Eye (tissue), 1 donor: ENCODE measurements around the gene EIF3I.
A peak's percentile ranks its signal among the peaks of the same experiment; 100 is the strongest.

ENCODE experiments used
- DNase-seq: peaks from one replicate; pipeline ENCODE4 v3.0.0-alpha.2; 2015

EIF3I gene

DNA sequence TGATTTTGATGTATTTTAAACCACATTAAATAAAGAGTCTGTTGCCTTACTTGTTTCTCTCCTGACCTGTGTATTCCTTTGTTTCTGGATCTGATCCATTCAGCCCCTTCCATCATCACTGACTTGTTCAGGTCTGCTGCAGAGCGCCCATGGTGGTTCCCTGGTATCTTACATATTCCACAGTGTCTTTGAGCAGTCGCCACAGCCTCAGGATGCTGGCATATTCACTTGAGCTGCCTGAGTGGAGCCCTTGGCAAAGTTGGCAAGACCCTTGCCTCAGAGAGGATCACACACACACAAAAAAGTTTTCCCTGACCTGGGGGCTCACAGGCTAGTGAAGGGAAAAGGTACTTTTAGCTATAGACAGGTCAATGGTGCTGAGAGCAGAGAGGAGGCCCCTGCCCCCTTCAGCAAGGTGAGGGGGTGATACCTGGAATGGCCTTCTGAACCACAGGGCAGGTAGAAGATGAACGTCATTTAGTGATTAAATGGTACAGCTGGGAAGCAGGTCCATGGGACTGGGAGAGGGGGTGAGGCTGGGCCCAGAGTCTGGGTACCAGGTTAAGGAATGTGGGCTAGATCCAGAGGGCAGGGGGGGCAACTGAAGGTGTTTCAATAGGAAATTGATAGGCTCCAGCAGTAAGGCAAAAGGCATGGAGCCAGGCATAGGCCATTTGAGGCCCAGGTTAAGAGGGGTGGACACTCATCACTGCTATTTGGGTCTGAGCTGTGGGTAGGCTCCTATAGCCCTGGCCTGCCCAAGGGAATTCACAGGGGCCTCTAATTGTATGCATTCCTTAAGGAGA lies 23.8 kb upstream of the EIF3I start:
- DNase-seq, result no peak

DNA sequence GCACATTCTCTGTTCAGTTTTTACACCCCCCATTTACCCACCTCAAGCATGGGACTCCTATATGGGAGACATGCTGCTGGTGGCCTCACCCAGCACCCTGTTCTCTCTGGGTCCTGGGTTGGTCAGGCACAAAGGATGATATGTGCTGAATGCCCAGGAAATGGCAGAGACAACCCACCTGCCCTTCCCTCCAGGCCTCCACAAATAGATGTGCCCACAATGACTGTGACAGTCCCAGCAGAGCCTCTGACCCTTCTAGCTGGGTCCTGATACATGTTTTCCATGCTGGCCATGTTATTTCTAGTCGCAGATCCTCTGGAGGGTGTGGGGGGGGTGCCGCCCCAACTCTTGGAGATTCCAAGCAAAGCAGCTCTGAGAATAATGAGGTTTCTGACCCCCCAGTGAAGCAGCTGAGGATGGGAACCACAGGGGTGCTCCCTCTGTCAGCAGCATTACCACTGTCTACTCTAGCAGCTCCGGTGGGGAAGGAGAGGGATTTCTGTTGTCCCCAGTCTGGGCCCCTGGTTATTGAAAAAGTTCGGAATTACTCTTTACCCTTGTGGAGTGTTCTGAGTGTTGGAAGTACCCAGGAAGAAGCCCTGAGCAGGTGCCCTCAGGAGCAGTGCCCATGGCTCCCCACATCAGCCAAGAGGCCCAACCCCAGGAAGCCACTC lies 23.0 kb upstream of the EIF3I start:
- DNase-seq, result peak; percentile 37

DNA sequence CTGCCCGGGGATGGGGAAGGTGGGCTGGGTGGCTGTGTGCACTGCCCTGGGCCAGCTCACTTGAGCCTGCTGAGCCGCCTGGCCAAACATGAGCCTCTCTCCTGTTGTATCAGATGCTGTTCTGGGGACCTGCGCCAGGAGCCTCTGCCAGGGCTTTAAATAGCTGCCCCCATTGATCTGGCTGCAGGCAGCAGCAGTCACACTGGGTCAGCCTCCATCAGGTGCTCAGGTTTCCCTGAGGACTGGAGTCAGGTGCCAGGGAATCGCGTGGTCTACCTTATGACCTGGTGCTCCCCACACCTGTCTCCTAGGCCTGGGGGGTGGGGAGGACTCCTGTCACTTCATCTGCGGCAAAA lies 22.5 kb upstream of the EIF3I start:
- DNase-seq, result no peak

DNA sequence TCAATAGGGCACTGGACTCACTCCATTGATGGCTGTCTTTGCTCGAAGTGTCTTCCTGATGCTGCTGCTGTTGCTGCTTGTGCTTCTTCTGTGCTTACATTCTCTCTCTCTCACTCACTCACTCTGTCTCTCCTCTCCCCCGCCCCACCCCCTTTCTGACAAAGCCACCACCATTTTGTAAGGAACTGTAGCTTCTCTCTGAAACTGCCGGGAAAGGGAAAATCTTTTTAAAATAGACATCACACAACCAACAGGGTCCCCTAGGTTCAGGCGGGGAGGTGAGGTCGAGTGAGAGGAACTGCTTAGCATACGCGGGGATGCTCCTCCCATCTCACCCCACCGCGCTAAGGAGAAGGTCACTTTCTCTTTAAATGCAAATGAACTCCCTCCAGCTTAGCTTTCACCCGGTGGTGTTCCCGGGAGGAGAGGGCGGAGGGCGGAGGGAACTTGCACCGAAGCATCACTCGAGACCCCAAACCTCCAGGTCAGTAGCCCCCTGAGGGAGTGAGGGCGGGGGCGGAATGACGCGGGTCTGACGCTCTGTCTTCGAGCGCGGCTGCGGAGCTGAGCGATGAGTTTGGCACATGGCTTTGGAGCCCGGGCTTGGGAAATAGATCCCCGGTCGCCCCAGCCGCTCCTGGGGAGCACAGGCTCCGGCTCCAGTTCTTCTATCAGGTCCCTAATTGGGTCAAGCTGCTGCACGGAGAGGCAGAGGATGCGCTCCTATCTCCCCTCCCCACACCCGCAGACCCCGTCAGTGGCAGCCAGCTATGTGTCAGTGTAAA lies 21.8 kb upstream of the EIF3I start, which contains the start of gene CCDC28B:
Gene CCDC28B (plus strand): TSS at position 370 of the 785 bp plus-strand sequence. CDS start 1,341 bp downstream, outside the sequence.
- DNase-seq, result peak; percentile 96

DNA sequence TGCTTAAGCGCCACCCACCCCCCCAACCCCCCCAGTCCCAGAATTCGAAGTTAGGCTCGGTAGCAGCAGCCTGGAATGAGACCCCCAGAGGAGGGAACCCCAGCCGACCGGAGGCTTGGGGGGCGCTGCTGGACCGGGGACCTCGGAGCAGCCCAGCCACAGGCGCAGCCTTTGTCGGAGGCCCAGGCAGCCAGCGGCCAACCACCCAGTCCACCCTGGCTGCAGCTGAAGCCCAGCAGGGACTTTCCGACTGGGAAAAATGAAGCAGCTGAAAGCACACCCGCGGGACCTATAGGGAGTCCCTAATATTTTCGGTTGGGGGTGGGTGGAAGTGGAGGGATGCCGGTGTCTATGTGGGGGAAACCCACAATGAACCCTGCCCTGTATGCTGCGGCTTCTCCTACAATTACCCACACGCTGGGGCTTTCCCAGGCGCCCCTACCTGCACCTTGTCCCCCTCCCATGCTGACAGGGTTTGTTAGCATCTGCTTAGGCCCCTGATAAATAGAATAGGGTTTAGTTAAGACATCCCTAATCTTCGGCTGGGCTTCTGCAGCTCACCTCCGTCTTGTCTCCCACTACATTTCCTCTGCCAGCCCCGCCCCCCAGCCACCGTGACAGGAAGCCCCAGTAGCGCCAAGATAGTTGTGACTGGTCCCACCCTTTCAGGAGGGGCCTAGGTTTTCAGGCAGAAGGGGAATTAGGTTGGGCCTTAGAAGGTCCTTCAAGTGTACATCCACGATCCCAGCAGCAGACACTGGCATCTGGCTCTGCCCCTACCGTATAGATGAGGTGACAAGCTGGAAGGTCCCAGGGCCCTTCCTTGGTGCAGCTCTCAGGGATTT lies 21.0 kb upstream of the EIF3I start:
- DNase-seq, result peak; percentile 77

DNA sequence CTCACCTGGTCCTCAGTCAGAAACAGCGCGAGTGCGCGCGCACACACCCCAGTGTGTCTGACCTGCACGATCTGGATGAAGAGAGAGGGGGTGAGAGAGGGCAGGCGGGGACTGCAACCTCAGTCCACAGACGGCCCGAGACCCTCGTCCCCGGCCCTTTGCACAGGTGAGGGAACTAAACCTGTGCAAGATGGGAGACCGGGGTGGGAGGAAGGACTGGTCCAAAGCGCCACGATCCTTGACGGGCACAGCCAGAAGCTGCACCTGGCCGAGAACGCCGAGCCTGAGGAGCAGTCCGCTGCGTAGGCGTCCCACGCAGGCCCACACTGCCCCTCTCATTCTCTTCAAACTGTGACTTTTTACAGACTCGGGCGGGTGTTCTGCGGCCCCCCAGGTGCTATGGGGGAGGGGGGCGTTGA lies 17.3 kb upstream of the EIF3I start:
- DNase-seq, result no peak

DNA sequence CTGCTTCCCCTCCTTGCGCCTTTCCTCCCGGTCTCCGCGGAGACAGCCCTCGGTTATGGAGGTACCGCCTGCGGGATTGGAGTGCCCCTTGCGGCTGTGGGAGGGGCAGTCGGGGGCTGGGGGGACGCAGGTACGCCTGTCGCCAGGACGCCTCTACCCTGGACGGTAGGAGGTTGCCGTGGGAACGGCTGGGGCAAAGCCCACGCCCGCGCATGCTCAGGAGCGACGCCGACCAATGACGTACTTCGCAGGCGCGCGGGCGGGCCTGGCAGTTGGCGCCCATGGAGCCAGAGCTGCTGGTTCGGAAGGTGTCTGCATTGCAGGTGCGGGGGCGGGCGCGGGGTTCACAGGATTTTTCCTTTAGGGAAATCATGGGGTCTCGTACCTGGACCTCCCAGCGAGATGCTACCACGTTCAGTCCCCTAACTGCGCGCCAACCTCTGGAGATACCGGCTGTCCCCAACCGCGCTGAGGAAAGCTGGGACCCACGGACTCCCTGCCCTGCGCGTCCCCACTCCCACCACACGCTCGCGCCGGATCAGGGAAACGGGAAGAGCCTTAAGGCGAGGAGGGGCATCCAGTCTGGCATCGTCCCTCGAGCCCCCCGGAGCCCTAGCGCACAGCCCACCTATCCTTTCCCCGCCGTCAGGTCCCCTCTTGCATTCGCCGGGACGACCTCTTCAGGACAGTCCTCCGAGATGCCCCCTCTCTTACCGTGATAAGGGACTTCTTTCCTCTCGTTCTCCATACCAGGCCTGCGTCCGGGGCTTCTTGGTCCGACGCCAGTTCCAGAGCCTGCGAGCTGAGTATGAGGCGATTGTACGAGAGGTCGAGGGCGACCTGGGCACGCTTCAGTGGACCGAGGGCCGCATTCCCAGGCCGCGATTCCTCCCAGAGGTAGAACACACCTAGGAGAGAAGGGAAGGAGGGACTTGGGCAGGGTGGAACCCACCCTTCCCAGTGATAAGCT lies 16.5 kb upstream of the EIF3I start, which contains the start of gene IQCC:
Gene IQCC (plus strand): TSS at position 271 of the 970 bp plus-strand sequence. CDS start 11 bp downstream, at position 282.
- peak; percentile 96 for DNase-seq

DNA sequence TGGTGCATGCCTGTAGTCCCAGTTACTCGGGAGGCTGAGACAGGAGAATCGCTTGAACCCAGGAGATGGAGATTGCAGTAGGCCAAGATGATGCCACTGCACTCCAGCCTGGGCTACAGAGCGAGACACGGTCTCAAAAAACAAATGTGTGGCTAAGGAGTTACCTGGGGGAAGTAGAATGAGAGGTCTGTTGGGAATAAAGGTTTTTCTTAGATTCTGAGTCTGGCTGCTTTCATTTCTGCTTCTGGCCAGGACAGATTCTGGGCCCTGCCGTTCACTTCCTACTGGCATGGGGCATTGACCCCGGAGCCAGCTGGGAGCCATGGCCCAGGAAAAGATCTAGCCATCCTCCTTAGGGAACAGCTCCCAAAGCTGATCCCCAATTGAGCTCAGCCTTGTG lies 13.7 kb upstream of the EIF3I start:
- DNase-seq, result no peak

DNA sequence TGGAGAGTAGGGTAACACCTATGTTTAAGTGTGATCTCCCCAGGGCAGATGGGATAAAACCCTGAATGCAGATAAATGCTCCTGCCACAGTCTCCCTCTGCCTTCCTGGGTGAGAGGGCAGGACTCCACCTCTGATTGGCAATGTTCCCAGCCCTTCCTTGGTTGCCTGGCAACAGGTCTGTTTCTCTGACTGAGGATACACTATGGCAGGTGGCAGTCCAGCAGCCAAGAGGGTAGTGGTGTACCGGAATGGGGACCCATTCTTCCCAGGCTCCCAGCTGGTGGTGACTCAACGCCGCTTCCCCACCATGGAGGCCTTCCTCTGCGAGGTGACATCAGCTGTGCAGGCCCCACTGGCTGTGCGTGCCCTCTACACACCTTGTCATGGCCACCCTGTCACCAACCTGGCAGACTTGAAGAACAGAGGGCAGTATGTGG lies 13.3 kb upstream of the EIF3I start, which contains the start of gene DCDC2B:
Gene DCDC2B (plus strand): TSS at position 199 of the 438 bp plus-strand sequence. CDS start 5 bp downstream, at position 204.
- DNase-seq, result peak; percentile 62

DNA sequence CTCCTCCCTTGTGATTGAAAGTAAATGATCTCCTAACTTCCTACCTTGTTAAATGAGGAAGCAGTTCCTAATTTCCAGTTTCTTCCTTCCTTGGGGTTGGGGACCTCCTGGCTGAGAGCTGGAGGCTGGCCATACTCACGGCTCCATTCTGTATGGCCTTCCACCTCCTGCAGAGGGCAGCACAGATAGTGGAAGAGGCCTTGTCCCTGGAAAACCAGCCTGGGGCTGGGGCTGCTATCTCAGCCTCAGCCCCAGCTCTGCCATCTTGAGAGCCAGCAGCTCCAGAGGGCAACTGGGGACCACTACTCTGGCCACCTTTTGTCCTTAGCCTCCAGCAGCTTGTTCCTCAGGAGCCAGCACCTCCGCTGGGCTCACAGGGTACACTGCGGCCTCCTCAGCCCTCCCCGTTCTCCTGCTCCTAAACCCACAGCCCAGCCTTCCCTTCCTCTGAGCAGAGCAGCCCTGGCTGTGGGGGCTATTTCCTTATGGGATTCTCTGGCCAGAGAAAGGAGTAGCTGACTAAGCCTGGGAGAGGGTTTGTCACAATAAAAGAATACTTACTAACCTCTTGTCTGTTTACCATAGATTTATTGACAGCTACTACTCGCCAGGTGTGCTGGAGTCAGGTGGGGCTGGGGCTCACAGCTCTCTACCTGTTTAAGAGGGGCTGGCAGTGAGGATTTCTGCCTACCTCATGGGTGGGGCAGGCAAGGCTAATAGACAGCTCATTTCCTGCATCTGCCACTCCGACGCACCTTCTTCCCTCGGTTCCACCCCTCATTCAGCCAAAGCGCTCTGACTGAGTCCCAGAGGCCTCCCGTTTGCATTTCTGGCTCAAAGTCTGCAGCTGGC lies 6.4 kb upstream of the EIF3I start:
- DNase-seq, result peak; percentile 82

DNA sequence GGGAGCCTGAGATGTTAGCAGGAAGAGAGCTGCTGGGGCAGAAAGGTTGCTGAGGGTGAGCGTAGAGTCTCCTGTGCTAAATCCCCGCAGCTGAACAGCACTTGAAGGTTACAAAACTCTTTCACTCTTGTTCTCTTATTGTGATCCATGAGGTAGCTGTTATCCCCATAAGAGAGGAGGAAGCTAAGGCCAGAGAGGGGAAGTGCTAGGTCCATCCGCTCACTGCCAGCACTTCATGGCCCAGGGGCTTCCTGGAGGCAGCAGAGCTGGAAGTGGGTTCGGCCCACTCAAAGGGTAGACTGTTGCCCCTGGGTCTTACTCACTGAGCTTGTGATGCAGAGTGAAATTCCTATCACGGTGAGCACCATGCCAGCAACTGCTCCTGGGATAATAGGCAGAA lies 5.6 kb upstream of the EIF3I start:
- no peak for DNase-seq

DNA sequence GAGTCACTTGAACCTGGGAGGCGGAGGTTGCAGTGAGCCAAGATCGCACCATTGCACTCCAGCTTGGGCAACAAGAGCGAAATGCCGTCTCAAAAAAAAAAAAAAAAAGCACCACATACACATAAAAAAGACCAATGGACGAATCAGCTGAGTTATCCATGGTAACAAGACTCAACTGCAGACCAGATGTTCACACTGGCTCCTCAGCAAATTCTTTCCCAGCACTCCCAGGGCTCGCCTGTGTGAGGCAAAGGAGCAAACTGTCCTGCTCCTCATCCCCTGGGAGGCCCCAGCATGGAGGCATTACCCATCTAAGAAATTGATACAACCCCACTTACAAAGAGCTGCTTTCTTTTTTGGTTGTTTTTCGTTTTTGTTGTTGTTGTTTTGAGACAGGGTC lies 3.2 kb upstream of the EIF3I start:
- no peak for DNase-seq

DNA sequence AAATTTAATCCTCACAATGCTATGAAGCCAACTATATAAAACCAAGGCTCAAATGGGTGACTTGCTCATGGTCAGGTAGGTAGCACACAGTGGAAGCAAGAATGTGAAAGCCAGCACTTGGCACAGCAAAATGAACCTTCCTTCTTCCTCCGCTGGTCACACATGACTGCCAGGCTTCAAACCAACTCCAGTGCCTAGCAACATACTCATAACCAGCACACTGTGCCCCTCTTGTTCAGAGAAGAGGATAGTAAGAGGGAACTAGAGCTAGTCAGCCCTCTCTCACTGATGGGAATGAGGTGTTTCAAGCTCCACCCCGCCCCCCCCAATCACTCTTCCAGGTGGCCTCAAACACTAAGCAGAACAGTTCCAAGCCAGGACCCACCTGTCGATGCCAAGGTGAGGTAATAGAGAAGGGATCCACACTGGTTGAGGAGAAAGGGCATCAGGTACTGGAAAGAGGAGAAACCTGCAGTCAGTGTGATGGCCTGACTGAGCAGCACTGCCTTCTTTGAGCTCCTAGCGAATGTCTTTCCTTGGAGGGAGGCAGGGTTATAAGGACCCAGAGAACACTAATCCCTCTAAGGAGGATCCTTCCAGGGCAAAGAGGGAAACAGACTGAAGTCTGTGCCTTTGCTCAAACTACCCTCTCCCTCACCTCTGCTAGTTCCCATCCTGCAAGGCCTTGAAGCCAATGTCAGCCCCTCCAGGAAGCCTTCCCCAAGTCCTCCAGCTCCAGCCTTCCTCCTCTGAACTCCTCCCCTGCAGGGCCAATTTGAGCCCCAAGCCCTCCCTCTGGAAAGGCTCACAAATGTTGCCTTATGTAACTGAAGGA lies 1.2 kb upstream of the EIF3I start:
- DNase-seq, result no peak

DNA sequence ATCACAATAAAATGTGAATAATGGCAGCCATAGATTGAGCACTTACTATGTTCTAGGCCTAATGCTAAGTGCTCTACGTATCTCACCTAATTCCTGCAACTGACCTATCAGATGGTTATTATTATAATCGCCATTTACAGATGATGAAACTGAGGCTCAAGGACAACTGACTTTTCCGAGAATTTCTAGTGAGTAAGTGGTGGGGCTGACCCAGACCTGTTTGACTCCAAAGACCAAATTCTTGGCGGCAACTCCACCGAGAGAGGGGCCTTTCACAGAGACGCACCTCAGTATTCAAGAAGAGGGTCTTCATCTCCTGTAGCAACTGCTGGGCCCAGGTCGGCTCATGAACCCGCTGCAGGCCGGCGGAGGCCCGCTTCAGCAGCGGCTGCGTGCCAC lies 627 bp upstream of the EIF3I start:
- DNase-seq, result no peak

DNA sequence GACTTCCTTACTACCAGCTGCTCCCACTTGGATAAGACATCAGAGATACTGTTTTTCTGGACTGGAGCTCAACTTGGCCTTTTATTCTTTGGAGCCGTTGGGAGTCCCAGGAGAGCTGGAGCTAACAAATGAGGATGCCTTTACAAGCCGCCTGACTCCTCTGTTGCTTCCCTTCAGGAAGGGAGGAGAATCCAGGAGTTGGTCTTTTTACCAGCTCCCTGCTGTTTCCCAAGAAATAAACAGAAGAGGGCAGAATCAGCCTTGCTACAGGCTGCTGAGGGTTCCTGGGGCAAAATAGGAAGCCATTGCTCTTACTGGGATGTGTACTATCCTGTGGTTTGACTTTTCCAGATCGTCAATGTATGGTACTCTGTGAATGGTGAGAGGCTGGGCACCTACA lies 1.5 kb downstream of the EIF3I start:
- no peak for DNase-seq

DNA sequence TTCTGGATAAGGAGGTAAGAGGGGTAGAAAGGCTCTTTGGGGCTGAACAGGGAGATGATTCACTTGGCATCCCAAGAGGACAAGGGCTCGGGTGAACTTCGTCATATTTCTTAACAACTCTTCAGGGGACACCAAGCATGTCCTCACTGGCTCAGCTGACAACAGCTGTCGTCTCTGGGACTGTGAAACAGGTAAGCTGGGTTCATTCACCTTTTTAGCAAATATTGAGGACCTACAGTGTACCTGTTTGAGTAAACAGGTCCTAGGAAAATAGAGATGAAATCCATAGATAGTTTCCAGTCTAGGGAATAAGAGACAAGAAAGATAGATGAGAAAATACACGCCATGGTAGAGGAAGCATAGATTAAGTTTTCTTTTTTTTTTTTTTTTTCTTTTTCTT lies 2.1 kb downstream of the EIF3I start:
- no peak for DNase-seq

DNA sequence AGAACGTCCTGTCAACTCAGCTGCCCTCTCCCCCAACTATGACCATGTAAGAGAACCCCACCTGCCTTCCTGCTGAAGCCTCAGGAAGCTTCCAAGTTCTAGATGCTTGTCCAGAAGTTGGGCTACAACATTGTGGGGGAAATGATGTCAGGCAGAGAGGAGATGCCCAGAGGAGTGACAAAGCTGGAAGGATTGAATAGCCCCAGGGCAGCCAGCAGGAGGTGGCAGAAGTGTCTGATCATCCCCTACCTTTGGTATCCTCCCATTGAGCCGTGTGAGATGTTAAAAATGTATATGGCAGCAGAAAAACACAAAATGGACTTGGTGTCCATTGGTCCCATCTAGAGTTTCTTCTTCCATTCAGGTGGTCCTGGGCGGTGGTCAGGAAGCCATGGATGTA lies 6.6 kb downstream of the EIF3I start:
- DNase-seq, result no peak

DNA sequence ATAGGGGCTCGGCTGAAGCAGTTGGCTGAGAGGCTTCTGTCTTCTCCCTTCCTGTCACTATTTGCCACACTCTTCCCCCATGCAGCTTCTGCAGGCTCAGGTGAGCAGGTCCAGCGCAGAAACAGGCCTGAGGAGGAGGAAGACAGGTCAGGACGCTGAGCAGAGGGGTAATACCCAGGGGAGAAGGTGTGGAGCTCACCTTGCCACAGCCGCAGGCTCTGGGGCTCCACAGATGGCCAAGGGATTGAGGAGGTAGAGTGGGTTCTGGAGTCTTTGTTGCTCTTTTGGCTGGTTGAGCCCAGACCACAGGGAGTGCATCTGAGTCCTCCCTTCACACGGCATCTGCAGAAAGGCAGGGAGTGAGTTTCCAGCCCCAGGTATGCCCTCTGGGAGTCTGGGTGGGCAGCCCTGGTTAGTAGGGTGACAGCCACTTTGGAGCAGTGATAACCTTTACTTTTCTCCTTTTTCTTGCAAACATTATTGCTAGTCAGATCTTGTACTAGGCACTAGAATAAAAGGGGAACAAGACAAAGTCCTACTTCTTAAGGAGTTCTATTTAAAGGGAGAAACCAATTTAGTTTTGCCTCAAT lies 9.7 kb downstream of the EIF3I start:
- no peak for DNase-seq
